ENCODE results near the gene SMYD3. TPM values are rescaled to one million over a fixed set of nuclear protein-coding genes. Genes with fewer than 3 reads are reported as not detected.

The SMYD3 gene
- total and polyA plus RNA-seq, 2 donors (not counting 3 experiments of a cell fraction or from before 2014, with no cell fraction given), result 16.0 to 32.1 TPM

GRCh38 chr1:246170574-246171261 is 336.4 kb downstream of the SMYD3 start:
- no peak for DNase-seq (ENCODE audit: low read depth, low spot score)
- POLR2A ChIA-PET, result no interaction called here
- no peak overlapping the region for H3K9ac ChIP-seq (replicated peaks; ENCODE audit: extremely low read depth, insufficient read depth, low read length)

More at GRCh38 chr1:246170574-246171261, 336.4 kb downstream of the SMYD3 start:
- Histone ChIP-seq H3K4me1 (ENCODE audit: control insufficient read depth, extremely low read depth, insufficient read depth, low read length) (no peaks in the 10 kb centered on the region), H3K27ac (ENCODE audit: insufficient read depth, low read depth, low read length) (no peak overlapping the region), H3K27me3 (ENCODE audit: control insufficient read depth in 2 of 2, insufficient read depth in 2 of 2, low read length in 2 of 2) (no peaks in the 10 kb centered on the region), H3K9me3 (replicated peaks; ENCODE audit: control insufficient read depth, insufficient read depth, low read length) (no peaks in the 10 kb centered on the region), H3K79me2 (ENCODE audit: control insufficient read depth, insufficient read depth, low read length) (no peaks in the 10 kb centered on the region), H3K9me1 (replicated peaks; ENCODE audit: control insufficient read depth, extremely low read depth, insufficient read depth, low read length) (no peaks in the 10 kb centered on the region), H3K4me2 (ENCODE audit: insufficient read depth, low read length) (no peak overlapping the region), H3K36me3 (ENCODE audit: control insufficient read depth in 2 of 2, extremely low read depth in 1 of 2, insufficient read depth in 2 of 2, low read length in 2 of 2) (no peaks in the 10 kb centered on the region), H4K20me1 (replicated peaks; ENCODE audit: control insufficient read depth, extremely low read depth, insufficient read depth, low read length) (no peaks in the 10 kb centered on the region), H3K4me3 (replicated peaks in 1 of 3; ENCODE audit: insufficient read depth in 1 of 3, low read depth in 1 of 3, low read length in 3 of 3) (no peak overlapping the region), H2AFZ (ENCODE audit: low read depth, low read length) (no peak overlapping the region)
- CTCF ChIA-PET, result interaction anchor here (1.0 kb wide), 1 partner anchor 8 kb away, joined by 3 read pairs; no protein-coding TSS in a partner anchor
- BruUV-seq (replicated peaks), result no TSS peak
- TF ChIP-seq JUN (IDR thresholded peaks at IDR 0.05; ENCODE audit: borderline replicate concordance, insufficient read depth, insufficient read length, low read depth) (no peak), CTCF (IDR thresholded peaks at IDR 0.05; ENCODE audit: extremely low read depth in 1 of 2, insufficient read depth in 1 of 2, low read depth in 1 of 2, low read length in 2 of 2) (no peak), GATA2 (IDR thresholded peaks at IDR 0.05; ENCODE audit: insufficient read depth, insufficient read length, low read depth, low read length) (no peak), POLR2AphosphoS5 (IDR thresholded peaks at IDR 0.05; ENCODE audit: insufficient read depth, low read depth, low read length) (no peak), EZH2 (IDR thresholded peaks at IDR 0.05; ENCODE audit: borderline replicate concordance, low read depth, low read length, severe bottlenecking) (no peak), FOS (IDR thresholded peaks at IDR 0.05; ENCODE audit: borderline replicate concordance, insufficient read depth, low read length) (no peak), MYC (IDR thresholded peaks at IDR 0.05; ENCODE audit: low read depth, low read length) (no peak), POLR2A (IDR thresholded peaks at IDR 0.05; ENCODE audit: low read depth, low read length) (no peak)
- TF ChIP-seq, protein P1, sequence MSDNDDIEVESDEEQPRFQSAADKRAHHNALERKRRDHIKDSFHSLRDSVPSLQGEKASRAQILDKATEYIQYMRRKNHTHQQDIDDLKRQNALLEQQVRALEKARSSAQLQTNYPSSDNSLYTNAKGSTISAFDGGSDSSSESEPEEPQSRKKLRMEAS (IDR thresholded peaks at IDR 0.05; ENCODE audit: insufficient read depth, insufficient read length), result no peak
- no peak for FAIRE-seq
- dilution Hi-C loops (cut with MboI; ENCODE audit: extremely low pct_ligation_motif_present, low sequenced_read_pairs) (no loop called here), intact Hi-C loops (cut with micrococcal nuclease) (no loop called here)
